Stomach (tissue), 9 donors: ENCODE results near the gene CASR. TPM values are rescaled to one million over a fixed set of nuclear protein-coding genes. Genes with fewer than 3 reads are reported as not detected.

Source experiments
- DNase-seq, 2 donors: peaks; one replicate each; pipeline versions ENCODE4 v3.0.0 to v3.0.0-alpha.2; 2013 to 2019
- H3K27ac ChIP-seq, 5 donors: fragments of 200-600 bp in 4 of 5; sonication (generic) in 4 of 5; one replicate each; pipeline ENCODE4 v1.5.1; 2013 to 2019; ENCODE audit warnings: mild to moderate bottlenecking in 1 of 5, moderate library complexity in 1 of 5
- H3K27me3 ChIP-seq, 3 donors: fragments of 200-600 bp; sonication (generic); one replicate each; pipeline ENCODE4 v1.5.1; 2017 to 2019; ENCODE audit warnings: mixed run types in 1 of 3
- H3K36me3 ChIP-seq, 4 donors: fragments of 200-600 bp; sonication (generic); 1 replicate in 3 of 4; 2 replicates in 1 of 4; pipeline ENCODE4 v1.5.1; 2016 to 2019
- H3K4me1 ChIP-seq, 4 donors: fragments of 200-600 bp; sonication (generic); one replicate each; pipeline ENCODE4 v1.5.1; 2016 to 2019
- H3K4me3 ChIP-seq, 4 donors: fragments of 200-600 bp; sonication (generic) in 3 of 4; one replicate each; pipeline ENCODE4 v1.5.1; 2016 to 2019; ENCODE audit warnings: mild to moderate bottlenecking in 1 of 4
- H3K9me3 ChIP-seq, 4 donors: fragments of 200-600 bp; sonication (generic); one replicate each; pipeline ENCODE4 v1.5.1; 2016 to 2019
- EP300 ChIP-seq: sonication (generic); formaldehyde crosslinking; IDR thresholded peaks from one replicate; pipeline ENCODE4 v1.6.1; 2017; ENCODE audit warnings: antibody characterized with exemption
- POLR2A ChIP-seq, 4 donors: fragments of 450-650 bp; IDR thresholded peaks; one replicate each; pipeline ENCODE4 v1.6.1; 2016; ENCODE audit warnings: antibody characterized with exemption in 4 of 4, control low read depth in 2 of 4, mild to moderate bottlenecking in 1 of 4, moderate library complexity in 1 of 4
- POLR2AphosphoS5 ChIP-seq, 3 donors: sonication (generic); formaldehyde crosslinking; IDR thresholded peaks; one replicate each; pipeline ENCODE4 v1.6.1; 2016; ENCODE audit warnings: antibody characterized with exemption in 3 of 3
- WGBS, 5 donors: extraction: QIAGEN DNeasy Blood & Tissue Kit in 3 of 5; methylation state at CpG; one replicate each; pipeline versions ENCODE4 v1.1.5 to v1.1.7; 2013 to 2018; 5-methylcytosine and 5-hydroxymethylcytosine counted together
- intact Hi-C: fragments of 100-400 bp; cut with DNase I; formaldehyde crosslinking; loops from one replicate; pipeline ENCODE4 v1.15.1; 2023; ENCODE audit warnings: low total_unique reads
- polyA plus RNA-seq, 3 donors: library from polyadenylated mRNA; stranded (reverse); fragments of 200-250 nt; gene quantifications; one replicate each; pipeline ENCODE4 v1.2.3, GENCODE V29; 2013
- total RNA-seq, 5 donors: library from RNA; depleted of rRNA; stranded (reverse); fragments of >200 nt; gene quantifications; one replicate each; pipeline versions ENCODE4 v1.1.0 to v1.2.3, GENCODE V29; 2014 to 2016
- TF ChIP-seq, protein P1 (sequence below), 7 experiments: fragments of 450-650 bp in 4 of 7; fragments of 200-600 bp in 3 of 7; sonication (generic) in 3 of 7; IDR thresholded peaks; one replicate each; pipeline ENCODE4 v1.5.1; 2016 to 2019; ENCODE audit warnings: antibody characterized with exemption in 7 of 7, control low read depth in 2 of 7, mild to moderate bottlenecking in 1 of 7
- donor health status: healthy with polysubstance abuse.
- donor health status: Bipolar disorder and iron deficiency.
- donor health status: healthy.

CASR gene
- total and polyA plus RNA-seq, 8 donors, result 0.03 to 3.0 (median 0.43) TPM; not detected in 4

DNA sequence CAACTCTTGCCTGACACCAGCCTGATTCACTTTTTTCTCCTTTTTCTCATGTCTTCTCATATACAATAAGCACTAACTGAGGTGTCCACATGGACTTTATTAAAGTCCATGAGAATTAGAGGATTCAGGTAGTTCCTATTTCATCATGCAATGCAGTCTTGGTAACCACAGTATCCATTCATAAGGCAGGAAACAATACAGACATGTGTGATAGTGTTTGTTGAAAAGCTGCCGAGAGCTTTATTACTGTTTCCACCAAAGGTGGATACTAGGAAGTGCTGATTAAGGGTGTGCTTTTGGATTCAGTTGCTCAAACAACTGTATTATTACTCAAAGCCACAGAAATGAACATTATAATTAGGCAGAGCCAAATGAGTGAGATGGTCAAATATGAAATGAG is 5.3 kb downstream of the CASR start:
- no peak overlapping the region for H3K4me3 ChIP-seq
- WGBS, 5 donors, result 20 to 48% (median 32%) methylated on average over 1 of the region's 1 CpG
- H3K36me3 ChIP-seq, result no peaks in the 10 kb centered on the region
- H3K27me3 ChIP-seq, result peaks cover 11 to 39% (median 16%) of the 10 kb centered on the region in 3 donors
- DNase-seq, result peak in 1 of 2 donors; percentile 20
- peaks cover 8 to 18% (median 10%) of the 10 kb centered on the region in 4 donors for H3K4me1 ChIP-seq
- H3K9me3 ChIP-seq, result no peaks in the 10 kb centered on the region
- intact Hi-C loops, result no loop called here
- TF ChIP-seq POLR2AphosphoS5 (IDR thresholded peaks at IDR 0.05), result no peak
- no peak for TF ChIP-seq POLR2A (IDR thresholded peaks at IDR 0.05)
- TF ChIP-seq, protein P1, sequence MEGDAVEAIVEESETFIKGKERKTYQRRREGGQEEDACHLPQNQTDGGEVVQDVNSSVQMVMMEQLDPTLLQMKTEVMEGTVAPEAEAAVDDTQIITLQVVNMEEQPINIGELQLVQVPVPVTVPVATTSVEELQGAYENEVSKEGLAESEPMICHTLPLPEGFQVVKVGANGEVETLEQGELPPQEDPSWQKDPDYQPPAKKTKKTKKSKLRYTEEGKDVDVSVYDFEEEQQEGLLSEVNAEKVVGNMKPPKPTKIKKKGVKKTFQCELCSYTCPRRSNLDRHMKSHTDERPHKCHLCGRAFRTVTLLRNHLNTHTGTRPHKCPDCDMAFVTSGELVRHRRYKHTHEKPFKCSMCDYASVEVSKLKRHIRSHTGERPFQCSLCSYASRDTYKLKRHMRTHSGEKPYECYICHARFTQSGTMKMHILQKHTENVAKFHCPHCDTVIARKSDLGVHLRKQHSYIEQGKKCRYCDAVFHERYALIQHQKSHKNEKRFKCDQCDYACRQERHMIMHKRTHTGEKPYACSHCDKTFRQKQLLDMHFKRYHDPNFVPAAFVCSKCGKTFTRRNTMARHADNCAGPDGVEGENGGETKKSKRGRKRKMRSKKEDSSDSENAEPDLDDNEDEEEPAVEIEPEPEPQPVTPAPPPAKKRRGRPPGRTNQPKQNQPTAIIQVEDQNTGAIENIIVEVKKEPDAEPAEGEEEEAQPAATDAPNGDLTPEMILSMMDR (IDR thresholded peaks at IDR 0.05), result no peak
- no peak for TF ChIP-seq EP300
- no peak overlapping the region for H3K27ac ChIP-seq

DNA sequence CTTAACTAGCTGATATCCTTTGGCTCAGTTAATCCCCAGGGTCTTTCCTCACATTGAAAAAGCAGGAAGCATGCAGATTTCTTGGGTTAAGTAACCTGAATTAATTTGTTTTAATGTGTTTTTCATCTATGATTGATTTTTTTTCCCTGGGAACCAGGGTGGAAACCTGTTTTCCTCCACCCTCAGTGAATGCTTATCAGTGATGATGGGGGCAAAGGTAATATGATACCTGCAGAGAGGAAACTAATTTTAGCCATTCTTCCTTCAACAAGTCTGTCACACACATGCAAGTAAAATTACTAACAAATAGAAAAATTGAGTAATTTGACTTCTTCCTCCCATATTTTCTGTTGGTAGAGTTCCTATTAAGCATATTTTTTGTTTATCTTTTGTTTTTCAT is 5.9 kb downstream of the CASR start:
- Histone ChIP-seq H3K9me3 (no peaks in the 10 kb centered on the region), H3K27ac (no peak overlapping the region), H3K4me1 (peaks cover 2 to 12% (median 3%) of the 10 kb centered on the region in 4 donors), H3K36me3 (no peaks in the 10 kb centered on the region), H3K27me3 (peaks cover 5 to 33% (median 10%) of the 10 kb centered on the region in 3 donors), H3K4me3 (no peak overlapping the region)
- intact Hi-C loops, result no loop called here
- DNase-seq, result peak in 1 of 2 donors; percentile 32
- no peak for TF ChIP-seq POLR2AphosphoS5 (IDR thresholded peaks at IDR 0.05)
- TF ChIP-seq POLR2A (IDR thresholded peaks at IDR 0.05), result no peak
- TF ChIP-seq, protein P1 (IDR thresholded peaks at IDR 0.05), result no peak
- no peak for TF ChIP-seq EP300

DNA sequence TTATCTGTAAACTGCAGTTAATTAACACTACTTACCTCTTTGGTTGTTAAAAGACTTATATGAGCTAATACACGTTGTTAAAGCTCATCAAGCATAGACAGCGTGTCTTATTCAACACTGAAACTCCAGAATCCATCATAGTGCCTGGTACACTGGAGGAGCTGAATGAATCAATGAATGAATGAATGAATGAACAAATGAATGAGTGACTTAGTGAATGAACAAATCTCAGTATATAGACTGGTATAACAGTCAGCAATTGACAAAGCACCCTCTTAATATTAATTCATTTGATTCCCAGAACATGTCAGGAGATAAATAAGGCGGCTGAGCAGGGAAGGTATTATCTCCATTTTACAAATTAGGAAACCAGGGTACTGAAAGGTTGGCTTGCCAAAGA is 7.1 kb downstream of the CASR start:
- Histone ChIP-seq H3K27ac (no peak overlapping the region), H3K4me3 (no peak overlapping the region), H3K27me3 (peaks cover 0 to 22% (median 0%) of the 10 kb centered on the region in 3 donors), H3K36me3 (no peaks in the 10 kb centered on the region), H3K4me1 (peaks cover 0 to 8% (median 0%) of the 10 kb centered on the region in 4 donors), H3K9me3 (no peaks in the 10 kb centered on the region)
- intact Hi-C loops, result no loop called here
- DNase-seq, result no peak
- TF ChIP-seq EP300 (no peak), POLR2A (IDR thresholded peaks at IDR 0.05) (no peak), POLR2AphosphoS5 (IDR thresholded peaks at IDR 0.05) (no peak)
- TF ChIP-seq, protein P1 (IDR thresholded peaks at IDR 0.05), result no peak
- WGBS, 5 donors, result 71 to 81% (median 77%) methylated on average over 3 of the region's 3 CpGs

DNA sequence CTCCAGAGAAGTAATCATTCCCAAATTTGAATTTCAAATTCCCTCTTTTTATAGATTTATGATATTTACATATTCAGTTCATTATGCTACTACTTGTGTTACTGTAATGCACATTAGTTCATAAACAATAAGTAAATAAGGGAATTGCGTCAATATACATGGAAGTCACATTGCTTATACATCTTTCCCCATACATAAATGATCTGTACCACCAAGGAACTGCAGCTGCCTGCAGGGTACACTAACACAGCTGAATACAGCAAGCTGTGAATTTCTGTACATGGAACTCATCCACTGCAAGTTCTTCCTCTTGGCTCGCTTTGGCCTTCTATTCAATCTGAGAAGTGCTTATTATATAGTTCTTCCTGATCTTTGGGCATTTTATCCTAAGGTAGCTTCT is 15.5 kb downstream of the CASR start:
- Histone ChIP-seq H3K4me1 (no peaks in the 10 kb centered on the region), H3K27ac (no peak overlapping the region), H3K27me3 (no peaks in the 10 kb centered on the region), H3K4me3 (no peak overlapping the region), H3K36me3 (no peaks in the 10 kb centered on the region), H3K9me3 (no peaks in the 10 kb centered on the region)
- 86 to 96% (median 88%) methylated on average over 2 of the region's 2 CpGs for WGBS, 5 donors
- DNase-seq, result no peak
- TF ChIP-seq, protein P1 (IDR thresholded peaks at IDR 0.05), result no peak
- no peak for TF ChIP-seq POLR2AphosphoS5 (IDR thresholded peaks at IDR 0.05)
- TF ChIP-seq EP300, result no peak
- TF ChIP-seq POLR2A (IDR thresholded peaks at IDR 0.05), result no peak
- intact Hi-C loops, result no loop called here
